ENCODE data around the gene EXOC4.
A peak's percentile ranks its signal among the peaks of the same experiment; 100 is the strongest.

The EXOC4 gene

DNA sequence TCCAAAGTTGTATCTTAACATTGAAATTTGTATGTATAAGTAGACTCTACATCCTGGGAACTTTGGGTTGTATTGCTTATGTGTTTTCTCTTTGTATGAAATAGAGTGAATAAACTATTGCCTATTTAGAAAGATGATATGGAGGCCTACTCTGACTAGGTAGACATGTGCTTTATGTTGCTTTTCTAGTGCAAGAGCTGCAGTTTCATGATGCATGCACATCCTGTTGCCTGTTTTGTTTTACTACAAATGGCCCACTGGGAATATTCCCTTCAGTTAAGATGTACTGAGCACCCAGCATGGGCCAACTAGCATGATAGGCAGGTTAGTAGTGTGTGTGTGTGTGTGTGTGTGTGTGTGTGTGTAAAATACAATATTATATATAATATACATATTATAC, 592.1 kb downstream of the EXOC4 start:
- Histone ChIP-seq H3K4me3 (ENCODE audit: low read depth, low read length) (no peak overlapping the region), H3K9me3 (ENCODE audit: severe bottlenecking) (no peaks in the 10 kb centered on the region), H3K27me3 (ENCODE audit: insufficient read depth, low read depth, severe bottlenecking) (no peaks in the 10 kb centered on the region), H3K36me3 (no peaks in the 10 kb centered on the region), H3K27ac (no peak overlapping the region)
- DNase-seq: no peak
- TF ChIP-seq CTCF (IDR thresholded peaks at IDR 0.05; ENCODE audit: low read depth, low read length): no peak

- TF ChIP-seq CTCF (IDR thresholded peaks at IDR 0.05; ENCODE audit: low read depth, low read length): no peak
- H3K27me3 ChIP-seq (ENCODE audit: insufficient read depth, low read depth, severe bottlenecking): no peaks in the 10 kb centered on the region
- no peak for DNase-seq
- H3K9me3 ChIP-seq (ENCODE audit: severe bottlenecking): no peaks in the 10 kb centered on the region
- no peaks in the 10 kb centered on the region for H3K36me3 ChIP-seq
- no peak overlapping the region for H3K27ac ChIP-seq
- H3K4me3 ChIP-seq (ENCODE audit: low read depth, low read length): no peak overlapping the region
Measured at GRCh38 chr7:133846203-133846945, 593.5 kb downstream of the EXOC4 start.

- DNase-seq: no peak
Measured at GRCh38 chr7:133850497-133851280, 597.8 kb downstream of the EXOC4 start.

DNA sequence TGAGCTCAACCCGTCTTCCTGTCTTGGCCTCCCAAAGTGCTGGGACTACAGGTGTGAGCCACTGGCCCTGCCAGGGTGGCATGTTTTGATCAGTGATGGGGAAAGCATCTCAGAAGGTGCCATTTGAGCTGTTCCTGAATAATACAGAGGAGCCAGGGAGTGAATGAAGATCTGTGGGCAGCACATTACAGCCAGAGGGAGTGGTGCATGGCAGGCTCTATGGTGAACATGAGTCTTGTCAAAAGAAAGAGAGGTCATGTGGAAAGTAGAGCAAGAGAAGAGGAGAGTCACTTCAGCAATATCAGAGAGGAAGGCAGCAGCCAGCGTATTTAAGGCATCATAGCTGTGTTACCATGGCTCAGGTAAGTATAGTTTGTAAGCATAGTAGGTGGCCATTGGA, 598.5 kb downstream of the EXOC4 start:
- no peak for DNase-seq
- Histone ChIP-seq H3K36me3 (no peaks in the 10 kb centered on the region), H3K27me3 (ENCODE audit: insufficient read depth, low read depth, severe bottlenecking) (no peaks in the 10 kb centered on the region), H3K27ac (no peak overlapping the region), H3K9me3 (ENCODE audit: severe bottlenecking) (no peaks in the 10 kb centered on the region), H3K4me3 (ENCODE audit: low read depth, low read length) (no peak overlapping the region)
- TF ChIP-seq CTCF (IDR thresholded peaks at IDR 0.05; ENCODE audit: low read depth, low read length): no peak

More at GRCh38 chr7:133850497-133851280, 597.8 kb downstream of the EXOC4 start:
- TF ChIP-seq CTCF (IDR thresholded peaks at IDR 0.05; ENCODE audit: low read depth, low read length): no peak
- H3K27me3 ChIP-seq (ENCODE audit: insufficient read depth, low read depth, severe bottlenecking): no peaks in the 10 kb centered on the region
- no peak overlapping the region for H3K27ac ChIP-seq
- H3K36me3 ChIP-seq: no peaks in the 10 kb centered on the region
- H3K4me3 ChIP-seq (ENCODE audit: low read depth, low read length): no peak overlapping the region
- no peaks in the 10 kb centered on the region for H3K9me3 ChIP-seq (ENCODE audit: severe bottlenecking)

DNA sequence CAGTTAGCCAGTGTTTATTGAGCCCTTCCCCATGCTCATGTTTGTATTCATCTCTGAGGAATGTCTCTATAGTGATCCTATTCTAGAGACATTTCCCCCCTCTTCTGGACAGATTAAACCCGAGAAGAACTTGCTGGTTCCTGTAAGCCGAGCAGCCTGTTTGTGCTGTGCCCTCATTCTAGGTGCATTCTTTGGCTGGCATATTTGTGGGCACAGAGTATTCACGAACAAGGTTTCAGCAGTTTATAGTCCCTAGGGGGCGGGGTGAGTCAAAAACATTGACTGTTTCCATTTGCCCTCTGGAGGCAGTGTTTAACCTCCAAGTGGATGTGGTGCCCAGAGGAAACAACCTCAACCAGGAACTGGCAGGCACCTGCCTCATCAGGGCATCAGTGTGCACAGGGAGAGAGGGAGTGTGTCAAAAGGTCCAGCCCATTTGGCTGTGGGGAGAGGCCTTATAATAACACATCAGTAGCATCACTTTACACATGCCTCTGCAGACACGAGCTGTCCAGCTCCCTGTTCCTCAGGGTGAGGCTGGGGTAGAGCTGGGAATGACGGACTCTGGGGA, 600.9 kb downstream of the EXOC4 start:
- DNase-seq: peak; percentile 50
- no peaks in the 10 kb centered on the region for H3K9me3 ChIP-seq (ENCODE audit: severe bottlenecking)
- no peaks in the 10 kb centered on the region for H3K36me3 ChIP-seq
- no peak overlapping the region for H3K4me3 ChIP-seq (ENCODE audit: low read depth, low read length)
- H3K27me3 ChIP-seq (ENCODE audit: insufficient read depth, low read depth, severe bottlenecking): no peaks in the 10 kb centered on the region
- no peak overlapping the region for H3K27ac ChIP-seq
- peak; percentile 79 for TF ChIP-seq CTCF (IDR thresholded peaks at IDR 0.05; ENCODE audit: low read depth, low read length)

Data from WERI-Rb-1 (cell line).